ENCODE results near the gene GBX1. TPM values are rescaled to one million over a fixed set of nuclear protein-coding genes. Genes with fewer than 3 reads are reported as not detected.

Gene GBX1
- total RNA-seq, 2 donors from 2014 or later: not detected

- TF ChIP-seq, protein P1, sequence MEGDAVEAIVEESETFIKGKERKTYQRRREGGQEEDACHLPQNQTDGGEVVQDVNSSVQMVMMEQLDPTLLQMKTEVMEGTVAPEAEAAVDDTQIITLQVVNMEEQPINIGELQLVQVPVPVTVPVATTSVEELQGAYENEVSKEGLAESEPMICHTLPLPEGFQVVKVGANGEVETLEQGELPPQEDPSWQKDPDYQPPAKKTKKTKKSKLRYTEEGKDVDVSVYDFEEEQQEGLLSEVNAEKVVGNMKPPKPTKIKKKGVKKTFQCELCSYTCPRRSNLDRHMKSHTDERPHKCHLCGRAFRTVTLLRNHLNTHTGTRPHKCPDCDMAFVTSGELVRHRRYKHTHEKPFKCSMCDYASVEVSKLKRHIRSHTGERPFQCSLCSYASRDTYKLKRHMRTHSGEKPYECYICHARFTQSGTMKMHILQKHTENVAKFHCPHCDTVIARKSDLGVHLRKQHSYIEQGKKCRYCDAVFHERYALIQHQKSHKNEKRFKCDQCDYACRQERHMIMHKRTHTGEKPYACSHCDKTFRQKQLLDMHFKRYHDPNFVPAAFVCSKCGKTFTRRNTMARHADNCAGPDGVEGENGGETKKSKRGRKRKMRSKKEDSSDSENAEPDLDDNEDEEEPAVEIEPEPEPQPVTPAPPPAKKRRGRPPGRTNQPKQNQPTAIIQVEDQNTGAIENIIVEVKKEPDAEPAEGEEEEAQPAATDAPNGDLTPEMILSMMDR (IDR thresholded peaks at IDR 0.05): no peak
- no peaks in the 10 kb centered on the region for H3K9me3 ChIP-seq
- no peak overlapping the region for H3K4me3 ChIP-seq
- DNase-seq (ENCODE audit: low spot score) (no peak), ATAC-seq (ENCODE audit: insufficient number of reproducible peaks, low FRiP score, low read depth) (no peak)
- no peak overlapping the region for H3K27ac ChIP-seq
- H3K4me1 ChIP-seq (ENCODE audit: control insufficient read depth in 1 of 2, low read depth in 2 of 2): peaks cover 0 to under 1% of the 10 kb centered on the region in 2 donors
- peaks cover 4% of the 10 kb centered on the region for H3K27me3 ChIP-seq (replicated peaks; ENCODE audit: insufficient read depth)
- no peaks in the 10 kb centered on the region for H3K36me3 ChIP-seq
These were observed 12.5 kb upstream of the GBX1 start for GRCh38 chr7:151179946-151180345.

DNA sequence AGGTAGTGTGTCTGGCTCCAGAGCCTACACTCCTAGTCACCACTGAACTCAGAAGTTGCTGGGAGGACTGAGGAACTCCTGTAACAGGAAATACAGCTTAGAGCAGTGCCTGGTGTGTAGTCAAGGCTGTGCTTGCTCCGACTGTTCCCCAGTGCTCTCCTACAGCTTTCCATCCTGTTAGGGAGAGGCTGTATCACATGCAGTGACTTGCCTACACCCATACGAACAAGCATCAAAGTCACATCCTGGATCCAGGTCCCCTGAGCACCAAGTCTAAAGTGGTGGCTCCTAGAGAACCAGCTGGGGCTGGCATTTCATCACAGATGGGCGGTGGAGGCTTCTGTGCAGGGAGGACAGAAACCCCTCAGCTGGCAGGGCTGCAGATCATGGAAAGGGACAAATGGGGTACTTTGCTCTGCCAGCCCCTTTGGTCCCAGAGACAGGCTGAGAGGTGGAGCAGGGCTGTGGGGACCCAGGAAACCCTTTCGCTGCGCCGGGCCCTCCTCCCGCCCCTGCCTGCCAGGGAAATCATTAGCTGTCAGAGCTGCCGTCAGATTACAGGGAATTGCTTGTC is 11.9 kb upstream of the GBX1 start:
- ATAC-seq (ENCODE audit: insufficient number of reproducible peaks, low FRiP score, low read depth) (no peak), DNase-seq (ENCODE audit: low spot score) (no peak)
- Histone ChIP-seq H3K36me3 (no peaks in the 10 kb centered on the region), H3K4me1 (ENCODE audit: control insufficient read depth in 1 of 2, low read depth in 2 of 2) (peaks cover 0 to 6% of the 10 kb centered on the region in 2 donors), H3K4me3 (no peak overlapping the region), H3K27ac (no peak overlapping the region), H3K27me3 (replicated peaks; ENCODE audit: insufficient read depth) (peaks cover 4% of the 10 kb centered on the region), H3K9me3 (no peaks in the 10 kb centered on the region)
- TF ChIP-seq, protein P1 (IDR thresholded peaks at IDR 0.05): no peak

- H3K9me3 ChIP-seq: no peaks in the 10 kb centered on the region
- ATAC-seq (ENCODE audit: insufficient number of reproducible peaks, low FRiP score, low read depth) (no peak), DNase-seq (ENCODE audit: low spot score) (no peak)
- H3K27ac ChIP-seq: no peak overlapping the region
- H3K27me3 ChIP-seq (replicated peaks; ENCODE audit: insufficient read depth): peaks cover 4% of the 10 kb centered on the region
- peaks cover 0 to 7% of the 10 kb centered on the region in 2 donors for H3K4me1 ChIP-seq (ENCODE audit: control insufficient read depth in 1 of 2, low read depth in 2 of 2)
- H3K36me3 ChIP-seq: no peaks in the 10 kb centered on the region
- TF ChIP-seq, protein P1 (IDR thresholded peaks at IDR 0.05): no peak
- no peak overlapping the region for H3K4me3 ChIP-seq
These were observed 11.3 kb upstream of the GBX1 start for GRCh38 chr7:151178831-151179230.

GRCh38 chr7:151178236-151178635 is 10.7 kb upstream of the GBX1 start:
- no peak for ATAC-seq (ENCODE audit: insufficient number of reproducible peaks, low FRiP score, low read depth)
- no peaks in the 10 kb centered on the region for H3K9me3 ChIP-seq
- TF ChIP-seq, protein P1 (IDR thresholded peaks at IDR 0.05): no peak
- H3K27me3 ChIP-seq (replicated peaks; ENCODE audit: insufficient read depth): peaks cover 4% of the 10 kb centered on the region
- no peaks in the 10 kb centered on the region for H3K36me3 ChIP-seq
- no peak overlapping the region for H3K4me3 ChIP-seq
- DNase-seq (ENCODE audit: low spot score): no peak
- H3K27ac ChIP-seq: no peak overlapping the region
- peaks cover 0 to 7% of the 10 kb centered on the region in 2 donors for H3K4me1 ChIP-seq (ENCODE audit: control insufficient read depth in 1 of 2, low read depth in 2 of 2)

GRCh38 chr7:151177310-151177709 is 9.8 kb upstream of the GBX1 start:
- TF ChIP-seq, protein P1 (IDR thresholded peaks at IDR 0.05): no peak
- no peak for ATAC-seq (ENCODE audit: insufficient number of reproducible peaks, low FRiP score, low read depth)
- no peak overlapping the region for H3K4me3 ChIP-seq
- H3K36me3 ChIP-seq: no peaks in the 10 kb centered on the region
- H3K27me3 ChIP-seq (replicated peaks; ENCODE audit: insufficient read depth): peaks cover 4% of the 10 kb centered on the region
- H3K9me3 ChIP-seq: no peaks in the 10 kb centered on the region
- H3K27ac ChIP-seq: no peak overlapping the region
- peaks cover 0 to 7% of the 10 kb centered on the region in 2 donors for H3K4me1 ChIP-seq (ENCODE audit: control insufficient read depth in 1 of 2, low read depth in 2 of 2)
- DNase-seq (ENCODE audit: low spot score): no peak

Measured in thoracic aorta (tissue), 2 donors.